HG02970 (cell line): ENCODE measurements around the gene TNFRSF18.

ENCODE experiments used
- ATAC-seq: cut with Tn5 transposase; IDR thresholded peaks from one replicate; pipeline ENCODE4 v1.9.1; 2021; ENCODE audit warnings: mild to moderate bottlenecking, moderate library complexity, moderate number of reproducible peaks; ENCODE audit not compliant: unreplicated experiment, low FRiP score

TNFRSF18 gene

GRCh38 chr1:1228596-1229321 is 22.4 kb upstream of the TNFRSF18 start:
- ATAC-seq: no peak

GRCh38 chr1:1228187-1228586 is 21.8 kb upstream of the TNFRSF18 start:
- ATAC-seq: no peak

GRCh38 chr1:1227386-1227785 is 21.0 kb upstream of the TNFRSF18 start:
- no peak for ATAC-seq

- no peak for ATAC-seq
Measured at GRCh38 chr1:1226566-1227362, 20.4 kb upstream of the TNFRSF18 start.

GRCh38 chr1:1225913-1226312 is 19.5 kb upstream of the TNFRSF18 start:
- no peak for ATAC-seq

- ATAC-seq: no peak
Measured at GRCh38 chr1:1225238-1225845, 18.9 kb upstream of the TNFRSF18 start.

GRCh38 chr1:1223891-1224290 is 17.5 kb upstream of the TNFRSF18 start:
- ATAC-seq: no peak

- ATAC-seq: no peak
Measured at GRCh38 chr1:1223321-1223720, 16.9 kb upstream of the TNFRSF18 start.

- ATAC-seq: no peak
Measured at GRCh38 chr1:1222575-1223225, 16.3 kb upstream of the TNFRSF18 start.

GRCh38 chr1:1221887-1222574 is 15.6 kb upstream of the TNFRSF18 start:
- ATAC-seq: no peak

GRCh38 chr1:1220197-1220596 is 13.8 kb upstream of the TNFRSF18 start:
- no peak for ATAC-seq

GRCh38 chr1:1219341-1219740 is 12.9 kb upstream of the TNFRSF18 start:
- no peak for ATAC-seq

- ATAC-seq: no peak
Measured at GRCh38 chr1:1218524-1219200, 12.3 kb upstream of the TNFRSF18 start.

- ATAC-seq: no peak
Measured at GRCh38 chr1:1217621-1218523, 11.5 kb upstream of the TNFRSF18 start.

GRCh38 chr1:1216770-1217620 is 10.6 kb upstream of the TNFRSF18 start:
- no peak for ATAC-seq

GRCh38 chr1:1215881-1216605 is 9.7 kb upstream of the TNFRSF18 start:
- no peak for ATAC-seq

- no peak for ATAC-seq
Measured at GRCh38 chr1:1215080-1215676, 8.8 kb upstream of the TNFRSF18 start.
